Retinal pigment epithelial cell (primary cell): Measurements from ENCODE around the gene FAM217B.

Experiments
- DNase-seq: peaks from one replicate; pipeline ENCODE4 v3.0.0-alpha.2; 2010; ENCODE audit warnings: low read depth
- H3K4me3 ChIP-seq: 2 replicates; pipeline ENCODE4 v1.5.1; 2011; ENCODE audit warnings: mild to moderate bottlenecking, low read length, control low read depth, moderate library complexity
- CTCF ChIP-seq: conservative IDR thresholded peaks from 2 replicates; pipeline ENCODE4 v1.5.1; 2011; ENCODE audit warnings: low read depth, low read length, control low read depth, inconsistent platforms

Gene FAM217B

DNA sequence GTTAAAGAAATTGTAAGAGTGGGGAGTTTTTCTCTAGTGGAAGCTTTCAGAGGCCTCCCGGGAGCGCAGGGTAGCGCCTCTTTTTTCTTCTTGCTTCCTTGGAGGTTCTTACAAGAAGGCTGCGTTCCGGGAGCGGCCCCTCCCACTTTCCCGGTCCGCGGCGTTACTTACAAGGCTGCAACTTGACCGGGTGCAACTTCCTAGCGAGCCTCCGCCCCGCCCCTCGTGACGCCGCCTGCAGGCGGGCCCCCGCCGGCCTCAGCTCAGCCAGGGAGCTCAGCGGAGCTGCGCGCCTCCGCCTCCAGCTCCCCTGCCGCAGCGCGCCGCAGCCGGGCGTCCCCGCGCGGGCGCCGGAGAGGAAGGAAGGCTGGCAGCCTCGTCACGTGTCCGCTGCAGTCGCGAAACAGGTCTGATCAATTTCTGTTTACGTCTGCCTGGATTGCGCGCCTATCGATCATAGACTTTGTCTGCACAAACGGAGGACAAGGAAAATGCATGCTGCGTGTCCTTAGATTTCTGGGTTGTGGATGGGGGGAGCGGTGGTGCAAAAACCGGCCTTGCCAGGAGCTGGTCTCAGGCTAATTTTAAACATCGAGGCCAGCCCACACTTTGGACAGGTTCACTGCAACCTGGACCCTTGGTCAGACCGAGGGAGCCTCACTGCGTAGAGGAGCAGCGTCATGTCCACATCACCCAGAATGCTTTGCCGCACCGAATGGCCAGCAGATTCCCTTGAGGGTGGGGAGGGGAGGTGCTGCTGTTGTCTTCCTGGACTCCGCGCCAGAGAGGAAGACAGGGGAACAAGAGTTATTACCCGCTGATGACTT lies at the start of gene FAM217B, which contains the start of gene PPP1R3D:
FAM217B (plus strand) TSS at position 261 of the 827 bp plus-strand sequence. CDS start 3,555 bp downstream, outside the sequence.
PPP1R3D (minus strand) TSS at position 177 of the 827 bp plus-strand sequence. CDS start 374 bp downstream, outside the sequence.
- H3K4me3 ChIP-seq = peak within 1 kb of the TSS; percentile 80
- TF ChIP-seq CTCF = no peak
- DNase-seq = peak; percentile 89

- no peak for DNase-seq
- H3K4me3 ChIP-seq = no peak overlapping the region
- no peak for TF ChIP-seq CTCF
Measured at GRCh38 chr20:59891581-59891980, 48.6 kb upstream of the FAM217B start.

DNA sequence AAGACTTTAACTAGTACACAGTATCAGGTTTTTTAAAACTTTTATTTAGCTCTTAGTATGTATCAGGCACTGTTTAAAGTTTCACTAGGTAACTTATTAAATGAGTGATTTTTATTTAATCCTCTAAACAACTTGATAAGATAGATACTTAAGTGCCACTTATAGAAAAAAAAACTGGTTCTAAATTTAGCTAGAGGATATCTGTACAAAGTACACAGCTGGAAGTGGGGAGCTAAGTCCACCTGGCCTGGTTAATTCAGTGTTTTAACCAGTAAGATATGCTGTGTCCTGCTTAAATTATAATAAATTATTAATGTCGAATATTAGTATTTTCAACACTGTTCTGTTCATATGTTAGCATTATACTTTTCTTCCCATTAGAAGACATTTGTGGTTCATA lies 44.3 kb upstream of the FAM217B start:
- no peak for DNase-seq
- no peak for TF ChIP-seq CTCF
- H3K4me3 ChIP-seq = no peak overlapping the region

- DNase-seq = no peak
- TF ChIP-seq CTCF = no peak
- no peak overlapping the region for H3K4me3 ChIP-seq
Measured at GRCh38 chr20:59902470-59902869, 37.7 kb upstream of the FAM217B start.

DNA sequence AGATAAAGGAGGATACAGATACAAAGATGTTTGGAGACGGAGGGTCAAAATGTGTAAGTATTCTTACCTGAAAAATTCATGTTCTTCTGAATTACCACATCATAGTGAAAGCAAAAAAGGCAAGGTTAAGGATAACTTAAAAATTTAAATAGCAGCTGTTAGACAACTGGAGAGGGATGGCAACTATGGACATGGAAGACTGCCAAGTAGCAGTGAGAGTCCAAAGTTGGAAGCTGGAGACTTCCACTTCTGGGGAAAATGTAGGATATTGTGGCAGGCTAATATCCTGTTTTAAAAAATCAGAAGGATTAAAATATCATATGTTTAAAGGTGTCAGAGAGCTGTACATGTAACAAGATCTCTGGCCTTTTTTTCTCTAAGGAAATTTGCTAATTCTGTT lies 36.6 kb upstream of the FAM217B start:
- DNase-seq = no peak
- TF ChIP-seq CTCF = no peak
- no peak overlapping the region for H3K4me3 ChIP-seq

- TF ChIP-seq CTCF = no peak
- no peak overlapping the region for H3K4me3 ChIP-seq
- DNase-seq = no peak
Measured at GRCh38 chr20:59908855-59909254, 31.3 kb upstream of the FAM217B start.

GRCh38 chr20:59911041-59911440 lies 29.1 kb upstream of the FAM217B start:
- DNase-seq = no peak
- TF ChIP-seq CTCF = no peak
- H3K4me3 ChIP-seq = no peak overlapping the region
